ENCODE results near the gene CD82. TPM values are rescaled to one million over a fixed set of nuclear protein-coding genes. Genes with fewer than 3 reads are reported as not detected.

CD82 gene
- polyA plus RNA-seq, 1 donor (not counting 4 experiments of a cell fraction or from before 2014, with no cell fraction given) = 118 TPM

GRCh38 chr11:44528103-44528502 lies 37.4 kb upstream of the CD82 start:
- no peaks in the 10 kb centered on the region for H3K9me1 ChIP-seq (ENCODE audit: control insufficient read depth, extremely low read depth, insufficient read depth, low read length)
- H3K27ac ChIP-seq (ENCODE audit: control insufficient read depth, insufficient read depth, low read length) = no peak overlapping the region
- peaks cover 13% of the 10 kb centered on the region for H3K27me3 ChIP-seq (ENCODE audit: control insufficient read depth, extremely low read depth, insufficient read depth, low read length)
- no peak overlapping the region for H3K9ac ChIP-seq (ENCODE audit: control insufficient read depth, extremely low read depth, insufficient read depth, low read length)
- DNase-seq (ENCODE audit: low read depth, low spot score) (no peak), FAIRE-seq (no peak)
- no peak for TF ChIP-seq EZH2 (IDR thresholded peaks at IDR 0.05; ENCODE audit: low read length)
- no peak overlapping the region for H2AFZ ChIP-seq (ENCODE audit: control insufficient read depth, low read length)
- H3K4me1 ChIP-seq (ENCODE audit: control insufficient read depth, extremely low read depth, insufficient read depth, low read length) = no peaks in the 10 kb centered on the region
- no peak overlapping the region for H3K4me3 ChIP-seq (ENCODE audit: control insufficient read depth in 2 of 3, extremely low read depth in 1 of 3, insufficient read depth in 2 of 3, low read depth in 1 of 3, low read length in 3 of 3)
- H4K20me1 ChIP-seq (ENCODE audit: control insufficient read depth, extremely low read depth, insufficient read depth, low read length) = no peaks in the 10 kb centered on the region
- H3K4me2 ChIP-seq (ENCODE audit: control insufficient read depth, extremely low read depth, insufficient read depth, low read depth, low read length) = no peak overlapping the region
- dilution Hi-C loops (cut with MboI; ENCODE audit: extremely low pct_ligation_motif_present, low sequenced_read_pairs) = no loop called here
- no peaks in the 10 kb centered on the region for H3K9me3 ChIP-seq (ENCODE audit: control insufficient read depth, low read depth, low read length)
- H3K36me3 ChIP-seq (ENCODE audit: control insufficient read depth in 2 of 2, extremely low read depth in 1 of 2, insufficient read depth in 2 of 2, low read length in 2 of 2) = no peaks in the 10 kb centered on the region
- no peaks in the 10 kb centered on the region for H3K79me2 ChIP-seq (ENCODE audit: control insufficient read depth, insufficient read depth, low read length)

DNA sequence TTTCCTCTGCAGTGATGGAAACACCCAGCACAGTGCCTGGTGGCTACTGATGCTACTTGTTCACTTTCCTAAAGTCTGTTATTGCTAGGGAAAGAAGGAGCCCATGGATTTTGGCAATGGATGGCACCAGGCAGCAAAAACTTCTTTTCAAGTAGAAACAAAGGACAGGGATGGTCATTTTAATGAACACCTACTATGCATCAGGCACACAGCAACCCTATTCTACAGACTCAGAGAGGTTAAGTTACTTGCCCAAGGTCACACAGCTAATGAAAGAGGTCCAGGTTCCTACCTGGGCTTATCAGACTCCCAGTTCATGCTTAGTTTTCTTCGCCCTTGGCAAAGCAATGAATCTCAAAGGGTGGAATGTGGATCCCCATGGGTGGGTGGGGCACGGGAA lies 36.9 kb upstream of the CD82 start:
- Histone ChIP-seq H3K4me2 (ENCODE audit: control insufficient read depth, extremely low read depth, insufficient read depth, low read depth, low read length) (no peak overlapping the region), H3K27ac (ENCODE audit: control insufficient read depth, insufficient read depth, low read length) (no peak overlapping the region), H2AFZ (ENCODE audit: control insufficient read depth, low read length) (no peak overlapping the region), H3K9ac (ENCODE audit: control insufficient read depth, extremely low read depth, insufficient read depth, low read length) (no peak overlapping the region), H3K9me3 (ENCODE audit: control insufficient read depth, low read depth, low read length) (no peaks in the 10 kb centered on the region), H3K27me3 (ENCODE audit: control insufficient read depth, extremely low read depth, insufficient read depth, low read length) (peaks cover 13% of the 10 kb centered on the region), H4K20me1 (ENCODE audit: control insufficient read depth, extremely low read depth, insufficient read depth, low read length) (no peaks in the 10 kb centered on the region), H3K4me1 (ENCODE audit: control insufficient read depth, extremely low read depth, insufficient read depth, low read length) (no peaks in the 10 kb centered on the region), H3K79me2 (ENCODE audit: control insufficient read depth, insufficient read depth, low read length) (no peaks in the 10 kb centered on the region), H3K9me1 (ENCODE audit: control insufficient read depth, extremely low read depth, insufficient read depth, low read length) (no peaks in the 10 kb centered on the region), H3K36me3 (ENCODE audit: control insufficient read depth in 2 of 2, extremely low read depth in 1 of 2, insufficient read depth in 2 of 2, low read length in 2 of 2) (no peaks in the 10 kb centered on the region), H3K4me3 (ENCODE audit: control insufficient read depth in 2 of 3, extremely low read depth in 1 of 3, insufficient read depth in 2 of 3, low read depth in 1 of 3, low read length in 3 of 3) (no peak overlapping the region)
- DNase-seq (ENCODE audit: low read depth, low spot score) (no peak), FAIRE-seq (no peak)
- dilution Hi-C loops (cut with MboI; ENCODE audit: extremely low pct_ligation_motif_present, low sequenced_read_pairs) = no loop called here
- TF ChIP-seq, protein P1, sequence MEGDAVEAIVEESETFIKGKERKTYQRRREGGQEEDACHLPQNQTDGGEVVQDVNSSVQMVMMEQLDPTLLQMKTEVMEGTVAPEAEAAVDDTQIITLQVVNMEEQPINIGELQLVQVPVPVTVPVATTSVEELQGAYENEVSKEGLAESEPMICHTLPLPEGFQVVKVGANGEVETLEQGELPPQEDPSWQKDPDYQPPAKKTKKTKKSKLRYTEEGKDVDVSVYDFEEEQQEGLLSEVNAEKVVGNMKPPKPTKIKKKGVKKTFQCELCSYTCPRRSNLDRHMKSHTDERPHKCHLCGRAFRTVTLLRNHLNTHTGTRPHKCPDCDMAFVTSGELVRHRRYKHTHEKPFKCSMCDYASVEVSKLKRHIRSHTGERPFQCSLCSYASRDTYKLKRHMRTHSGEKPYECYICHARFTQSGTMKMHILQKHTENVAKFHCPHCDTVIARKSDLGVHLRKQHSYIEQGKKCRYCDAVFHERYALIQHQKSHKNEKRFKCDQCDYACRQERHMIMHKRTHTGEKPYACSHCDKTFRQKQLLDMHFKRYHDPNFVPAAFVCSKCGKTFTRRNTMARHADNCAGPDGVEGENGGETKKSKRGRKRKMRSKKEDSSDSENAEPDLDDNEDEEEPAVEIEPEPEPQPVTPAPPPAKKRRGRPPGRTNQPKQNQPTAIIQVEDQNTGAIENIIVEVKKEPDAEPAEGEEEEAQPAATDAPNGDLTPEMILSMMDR (optimal IDR thresholded peaks at IDR 0.05 in 1 of 3, IDR thresholded peaks at IDR 0.05 in 1 of 3, conservative IDR thresholded peaks at IDR 0.05 in 1 of 3; ENCODE audit: extremely low read depth in 1 of 3, insufficient read depth in 2 of 3, low read length in 3 of 3) = no peak
- no peak for TF ChIP-seq EZH2 (IDR thresholded peaks at IDR 0.05; ENCODE audit: low read length)

DNA sequence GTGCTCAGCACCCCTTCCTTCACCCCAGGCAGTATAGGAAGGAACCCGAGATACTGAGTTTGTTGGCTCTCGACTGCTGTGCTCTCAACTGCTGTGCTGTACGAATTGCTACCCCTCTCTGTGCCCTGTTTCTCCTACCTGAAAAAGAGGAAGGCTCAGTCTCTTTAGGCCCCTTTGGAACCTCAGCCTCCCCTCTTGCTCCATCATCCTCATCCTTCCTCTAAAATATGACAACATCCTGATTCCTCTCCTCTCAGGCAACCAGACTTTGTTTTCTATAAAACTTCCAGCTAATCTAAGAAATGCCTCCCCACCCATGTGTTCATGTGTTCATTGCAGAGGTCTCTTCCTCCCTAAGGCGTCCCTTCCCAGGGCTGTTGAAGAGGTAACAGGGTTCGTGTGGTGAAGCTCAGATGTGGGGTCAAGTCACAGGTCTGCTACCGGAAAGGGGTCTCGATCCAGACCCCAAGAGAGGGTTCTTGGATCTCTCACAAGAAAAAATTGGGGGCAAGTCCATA lies 35.5 kb upstream of the CD82 start:
- no peaks in the 10 kb centered on the region for H3K79me2 ChIP-seq (ENCODE audit: control insufficient read depth, insufficient read depth, low read length)
- H3K9me3 ChIP-seq (ENCODE audit: control insufficient read depth, low read depth, low read length) = no peaks in the 10 kb centered on the region
- H3K36me3 ChIP-seq (ENCODE audit: control insufficient read depth in 2 of 2, extremely low read depth in 1 of 2, insufficient read depth in 2 of 2, low read length in 2 of 2) = no peaks in the 10 kb centered on the region
- TF ChIP-seq, protein P1 (optimal IDR thresholded peaks at IDR 0.05 in 1 of 3, IDR thresholded peaks at IDR 0.05 in 1 of 3, conservative IDR thresholded peaks at IDR 0.05 in 1 of 3; ENCODE audit: extremely low read depth in 1 of 3, insufficient read depth in 2 of 3, low read length in 3 of 3) = no peak
- no peak for TF ChIP-seq EZH2 (IDR thresholded peaks at IDR 0.05; ENCODE audit: low read length)
- H3K9ac ChIP-seq (ENCODE audit: control insufficient read depth, extremely low read depth, insufficient read depth, low read length) = no peak overlapping the region
- dilution Hi-C loops (cut with MboI; ENCODE audit: extremely low pct_ligation_motif_present, low sequenced_read_pairs) = no loop called here
- DNase-seq (ENCODE audit: low read depth, low spot score) = no peak
- H3K4me2 ChIP-seq (ENCODE audit: control insufficient read depth, extremely low read depth, insufficient read depth, low read depth, low read length) = no peak overlapping the region
- H3K4me1 ChIP-seq (ENCODE audit: control insufficient read depth, extremely low read depth, insufficient read depth, low read length) = no peaks in the 10 kb centered on the region
- H2AFZ ChIP-seq (ENCODE audit: control insufficient read depth, low read length) = no peak overlapping the region
- no peak overlapping the region for H3K27ac ChIP-seq (ENCODE audit: control insufficient read depth, insufficient read depth, low read length)
- no peaks in the 10 kb centered on the region for H3K9me1 ChIP-seq (ENCODE audit: control insufficient read depth, extremely low read depth, insufficient read depth, low read length)
- H4K20me1 ChIP-seq (ENCODE audit: control insufficient read depth, extremely low read depth, insufficient read depth, low read length) = no peaks in the 10 kb centered on the region
- peaks cover 16% of the 10 kb centered on the region for H3K27me3 ChIP-seq (ENCODE audit: control insufficient read depth, extremely low read depth, insufficient read depth, low read length)
- H3K4me3 ChIP-seq (ENCODE audit: control insufficient read depth in 2 of 3, extremely low read depth in 1 of 3, insufficient read depth in 2 of 3, low read depth in 1 of 3, low read length in 3 of 3) = no peak overlapping the region
- FAIRE-seq = no peak
